ENCODE measurements around the gene TRIM26. TPM values are rescaled to one million over a fixed set of nuclear protein-coding genes. Genes with fewer than 3 reads are reported as not detected.
"Not testable (repeated sequence)": the region's sequence is repeated elsewhere in the genome, so short reads cannot be mapped to it uniquely, and the experiment has no call there.

Gene TRIM26
- total RNA-seq, 6 experiments from 2014 or later, result 28.8 to 47.5 (median 38.9) TPM

GRCh38 chr6:30231067-30231466, 17.9 kb upstream of the TRIM26 start:
- intact Hi-C loops (cut with DNase I), result no loop called here

GRCh38 chr6:30227763-30228487, 14.7 kb upstream of the TRIM26 start:
- WGBS (ENCODE audit: insufficient coverage, low coverage, low lambda C conversion rate, missing lambda C conversion rate), result 77% methylated on average over 6 of the region's 6 CpGs
- no peak for ATAC-seq
- Histone ChIP-seq H3K27me3 (no peaks in the 10 kb centered on the region), H3K27ac (no peak overlapping the region), H3K9me3 (no peaks in the 10 kb centered on the region), H3K4me3 (no peak overlapping the region), H3K4me1 (no peaks in the 10 kb centered on the region), H3K36me3 (no peaks in the 10 kb centered on the region)
- no peak for DNase-seq
- intact Hi-C loops (cut with DNase I), result loop anchor here in 1 of 2 donors (10.0 kb wide), 1 partner anchor 167 kb away; no protein-coding TSS in a partner anchor
- TF ChIP-seq POLR2A (IDR thresholded peaks at IDR 0.05), result no peak
- TF ChIP-seq CTCF (IDR thresholded peaks at IDR 0.05), result no peak

More at GRCh38 chr6:30231067-30231466, 17.9 kb upstream of the TRIM26 start:
- H3K4me3 ChIP-seq, result no peak overlapping the region
- TF ChIP-seq CTCF (IDR thresholded peaks at IDR 0.05), result no peak
- TF ChIP-seq POLR2A (IDR thresholded peaks at IDR 0.05), result no peak
- no peak overlapping the region for H3K27ac ChIP-seq
- H3K36me3 ChIP-seq, result no peaks in the 10 kb centered on the region
- ATAC-seq, result no peak
- WGBS (ENCODE audit: insufficient coverage, low coverage, low lambda C conversion rate, missing lambda C conversion rate), result 63% methylated on average over 2 of the region's 2 CpGs
- no peaks in the 10 kb centered on the region for H3K9me3 ChIP-seq
- no peaks in the 10 kb centered on the region for H3K27me3 ChIP-seq
- DNase-seq, result no peak
- no peaks in the 10 kb centered on the region for H3K4me1 ChIP-seq

DNA sequence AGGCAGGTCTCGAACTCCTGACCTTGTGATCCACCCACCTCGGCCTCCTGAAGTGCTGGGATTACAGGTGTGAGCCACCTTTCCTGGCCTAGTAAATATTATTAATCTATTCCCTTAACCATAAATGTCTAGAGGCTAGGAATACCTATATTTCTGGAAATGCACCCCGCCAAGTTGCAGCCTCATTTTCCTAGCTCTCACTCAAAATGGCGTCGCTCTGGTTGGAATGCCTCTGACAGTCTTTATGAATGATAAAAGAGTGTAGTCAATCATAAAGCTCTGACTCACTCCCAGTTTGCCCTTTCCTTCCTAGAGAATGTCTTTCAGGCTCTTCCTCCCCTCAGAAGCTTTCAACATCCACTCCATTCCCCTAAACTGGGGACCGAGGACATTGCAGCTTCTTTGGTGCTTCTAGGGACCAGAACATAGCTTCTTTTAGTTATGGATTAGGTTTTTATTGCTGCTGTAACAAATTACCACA, 14.1 kb upstream of the TRIM26 start:
- intact Hi-C loops (cut with DNase I), result loop anchor here in 1 of 2 donors (10.0 kb wide), 1 partner anchor 168 kb away; no protein-coding TSS in a partner anchor
- Histone ChIP-seq H3K4me1 (no peaks in the 10 kb centered on the region), H3K4me3 (no peak overlapping the region), H3K27ac (no peak overlapping the region), H3K9me3 (no peaks in the 10 kb centered on the region), H3K27me3 (no peaks in the 10 kb centered on the region), H3K36me3 (no peaks in the 10 kb centered on the region)
- TF ChIP-seq POLR2A (IDR thresholded peaks at IDR 0.05) (no peak), CTCF (IDR thresholded peaks at IDR 0.05) (no peak)
- 80% methylated on average over 6 of the region's 6 CpGs for WGBS (ENCODE audit: insufficient coverage, low coverage, low lambda C conversion rate, missing lambda C conversion rate)
- ATAC-seq (no peak), DNase-seq (no peak)

DNA sequence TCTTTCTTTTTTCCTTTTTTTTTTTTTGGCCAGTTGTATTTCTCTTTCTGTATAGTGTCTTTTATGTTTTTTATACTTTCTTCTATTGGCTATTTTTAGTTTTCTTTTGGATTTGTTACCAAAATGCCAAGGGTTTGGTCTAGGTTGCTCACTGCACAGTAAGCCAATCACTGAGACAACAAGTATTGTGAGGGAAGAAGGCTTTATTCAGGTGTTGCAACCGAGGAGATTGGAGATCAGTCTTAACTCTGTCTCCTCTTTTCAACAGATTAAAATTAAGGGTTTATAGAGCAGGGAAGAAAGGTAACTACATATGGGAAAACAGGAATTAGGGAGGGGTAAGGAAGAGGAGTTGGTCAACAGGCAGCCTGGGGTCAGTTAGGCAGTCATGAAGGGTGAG, 10.1 kb upstream of the TRIM26 start:
- Histone ChIP-seq H3K36me3 (no peaks in the 10 kb centered on the region), H3K4me3 (no peak overlapping the region), H3K9me3 (no peaks in the 10 kb centered on the region), H3K4me1 (peaks cover 0 to 10% (median 0%) of the 10 kb centered on the region in 4 donors), H3K27ac (no peak overlapping the region), H3K27me3 (no peaks in the 10 kb centered on the region)
- no peak for ATAC-seq
- no peak for TF ChIP-seq CTCF (IDR thresholded peaks at IDR 0.05)
- TF ChIP-seq POLR2A (IDR thresholded peaks at IDR 0.05), result no peak
- 58% methylated on average over 1 of the region's 1 CpG for WGBS (ENCODE audit: insufficient coverage, low coverage, low lambda C conversion rate, missing lambda C conversion rate)
- DNase-seq, result no peak
- intact Hi-C loops (cut with DNase I), result loop anchor here in 1 of 2 donors (10.0 kb wide), 1 partner anchor 171 kb away; no protein-coding TSS in a partner anchor

GRCh38 chr6:30221956-30222355, 8.8 kb upstream of the TRIM26 start:
- ATAC-seq, result not testable (repeated sequence)
- 97% methylated on average over 9 of the region's 23 CpGs for WGBS (ENCODE audit: insufficient coverage, low coverage, low lambda C conversion rate, missing lambda C conversion rate)

DNA sequence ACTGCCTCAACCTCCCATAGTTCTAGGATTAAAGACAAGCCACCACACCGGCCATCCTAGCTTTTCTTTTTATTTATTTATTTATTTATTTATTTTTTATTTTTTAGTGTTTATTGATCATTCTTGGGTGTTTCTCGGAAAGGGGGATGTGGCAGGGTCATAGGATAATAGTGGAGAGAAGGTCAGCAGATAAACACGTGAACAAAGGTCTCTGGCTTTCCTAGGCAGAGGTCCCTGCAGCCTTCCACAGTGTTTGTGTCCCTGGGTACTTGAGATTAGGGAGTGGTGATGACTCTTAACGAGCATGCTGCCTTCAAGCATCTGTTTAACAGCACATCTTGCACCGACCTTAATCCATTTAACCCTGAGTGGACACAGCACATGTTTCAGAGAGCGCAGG, 8.2 kb upstream of the TRIM26 start:
- H3K27me3 ChIP-seq, H3K9me3 ChIP-seq, DNase-seq, H3K36me3 ChIP-seq, H3K4me1 ChIP-seq, ATAC-seq, H3K4me3 ChIP-seq, H3K27ac ChIP-seq: not testable (repeated sequence)
- intact Hi-C loops (cut with DNase I), result loop anchor here in 1 of 2 donors (10.0 kb wide), 1 partner anchor 173 kb away; no protein-coding TSS in a partner anchor
- 41% methylated on average over 5 of the region's 6 CpGs for WGBS (ENCODE audit: insufficient coverage, low coverage, low lambda C conversion rate, missing lambda C conversion rate)

More at GRCh38 chr6:30221956-30222355, 8.8 kb upstream of the TRIM26 start:
- H3K27ac ChIP-seq, H3K4me1 ChIP-seq, H3K4me3 ChIP-seq, H3K36me3 ChIP-seq, H3K27me3 ChIP-seq, H3K9me3 ChIP-seq, DNase-seq: not testable (repeated sequence)
- intact Hi-C loops (cut with DNase I), result loop anchor here in 1 of 2 donors (10.0 kb wide), 1 partner anchor 173 kb away; no protein-coding TSS in a partner anchor
